Endothelial cell of umbilical vein (primary cell): ENCODE results near the gene ACER3. TPM values are rescaled to one million over a fixed set of nuclear protein-coding genes. Genes with fewer than 3 reads are reported as not detected.
A peak's percentile ranks its signal among the peaks of the same experiment; 100 is the strongest.

Source experiments
- BruUV-seq: library from RNA; stranded (reverse); fragments of 400-500 nt; replicated peaks from 2 replicates; lab custom pipeline; 2021; lab: Mats Ljungman, UMichigan
- CTCF ChIA-PET: fragments of 300-600, 350-600 bp; sonication (Branson Sonifier 250); formaldehyde crosslinking; loops from one replicate; lab custom pipeline; 2021; ENCODE audit warnings: antibody characterized with exemption, inconsistent platforms; lab: Charles Lee
- POLR2A ChIA-PET: fragments of 300-600, 350-600 bp; sonication (Branson Sonifier 250); formaldehyde crosslinking; loops from one replicate; lab custom pipeline; 2021; ENCODE audit warnings: antibody characterized with exemption, inconsistent platforms; lab: Charles Lee
- DNase-seq: peaks from one replicate; pipeline ENCODE4 v3.0.0-alpha.2; 2011; ENCODE audit warnings: low read depth, low spot score
- FAIRE-seq: peaks from 2 replicates; lab custom pipeline; 2011; peaks lifted over from hg19 to GRCh38; lab: Jason Lieb, UNC
- H2AFZ ChIP-seq: 2 replicates; pipeline ENCODE4 v1.6.0; 2012; ENCODE audit warnings: low read depth, low read length, control low read depth, inconsistent platforms
- H3K27ac ChIP-seq: 2 replicates; pipeline ENCODE4 v1.5.1; 2011; ENCODE audit warnings: low read depth, mild to moderate bottlenecking, control low read depth, low read length, moderate library complexity; ENCODE audit not compliant: insufficient read depth
- H3K27me3 ChIP-seq, 2 experiments: 2 replicates each; pipeline versions ENCODE4 v1.6.0 to v1.6.1; 2011; ENCODE audit warnings: low read length in 2 of 2, mixed read lengths in 1 of 2; ENCODE audit not compliant: control insufficient read depth in 2 of 2, insufficient read depth in 2 of 2
- H3K36me3 ChIP-seq, 2 experiments: 2 replicates in 1 of 2; 3 replicates in 1 of 2; pipeline ENCODE4 v1.5.1; 2011; ENCODE audit warnings: low read length in 2 of 2, mild to moderate bottlenecking in 1 of 2, moderate library complexity in 1 of 2; ENCODE audit not compliant: control insufficient read depth in 2 of 2, insufficient read depth in 2 of 2; ENCODE audit errors: extremely low read depth in 1 of 2
- H3K4me1 ChIP-seq: 3 replicates; pipeline ENCODE4 v1.5.1; 2011; ENCODE audit warnings: mild to moderate bottlenecking, low read length; ENCODE audit not compliant: control insufficient read depth, insufficient read depth; ENCODE audit errors: extremely low read depth
- H3K4me2 ChIP-seq: 2 replicates; pipeline ENCODE4 v1.6.1; 2011; ENCODE audit warnings: low read length, control low read depth, mixed read lengths; ENCODE audit not compliant: insufficient read depth
- H3K4me3 ChIP-seq, 3 experiments: fragments of 200-600 bp in 1 of 3; sonication (generic), shearing (Covaris generic) in 1 of 3; replicated peaks in 1 of 3; 2 replicates each; pipeline ENCODE4 v1.5.1; 2011 to 2016; ENCODE audit warnings: control low read depth in 3 of 3, low read length in 3 of 3, mild to moderate bottlenecking in 2 of 3, inconsistent platforms in 1 of 3, low read depth in 1 of 3, moderate library complexity in 1 of 3; ENCODE audit not compliant: insufficient read depth in 1 of 3
- H3K79me2 ChIP-seq: 2 replicates; pipeline ENCODE4 v1.6.0; 2012; ENCODE audit warnings: low read length, inconsistent platforms; ENCODE audit not compliant: control insufficient read depth, insufficient read depth
- H3K9ac ChIP-seq: replicated peaks from 2 replicates; pipeline ENCODE3; 2011; ENCODE audit warnings: low read length, control low read depth; ENCODE audit not compliant: insufficient read depth; ENCODE audit errors: extremely low read depth
- H3K9me1 ChIP-seq: replicated peaks from 3 replicates; pipeline ENCODE4 v1.6.0; 2011; ENCODE audit warnings: mild to moderate bottlenecking, low read length; ENCODE audit not compliant: control insufficient read depth, insufficient read depth; ENCODE audit errors: extremely low read depth
- H3K9me3 ChIP-seq: replicated peaks from 2 replicates; pipeline ENCODE4 v1.5.1; 2012; ENCODE audit warnings: low read length, inconsistent platforms; ENCODE audit not compliant: control insufficient read depth, insufficient read depth
- H4K20me1 ChIP-seq: replicated peaks from 2 replicates; pipeline ENCODE3; 2011; ENCODE audit warnings: mild to moderate bottlenecking, low read length; ENCODE audit not compliant: control insufficient read depth, insufficient read depth; ENCODE audit errors: extremely low read depth
- FOS ChIP-seq: IDR thresholded peaks from 2 replicates; pipeline ENCODE4 v1.6.1; 2011; ENCODE audit warnings: mild to moderate bottlenecking, low read length, moderate library complexity, borderline replicate concordance; ENCODE audit not compliant: insufficient read depth
- GATA2 ChIP-seq: IDR thresholded peaks from 2 replicates; pipeline ENCODE4 v1.7.0; 2011; ENCODE audit warnings: low read depth, mild to moderate bottlenecking, moderate library complexity, mixed read lengths, low read length; ENCODE audit not compliant: insufficient read length, insufficient read depth
- JUN ChIP-seq: IDR thresholded peaks from 2 replicates; pipeline ENCODE4 v1.6.1; 2011; ENCODE audit warnings: borderline replicate concordance, low read depth; ENCODE audit not compliant: insufficient read length, insufficient read depth
- MYC ChIP-seq: IDR thresholded peaks from one replicate; pipeline ENCODE4 v1.6.1; 2011; ENCODE audit warnings: mild to moderate bottlenecking, low read depth, low read length
- POLR2A ChIP-seq: IDR thresholded peaks from 2 replicates; pipeline ENCODE4 v1.6.1; 2012; ENCODE audit warnings: low read depth, mild to moderate bottlenecking, control low read depth, low read length
- dilution Hi-C: fragments of 300-500 bp; cut with MboI; formaldehyde crosslinking; loops from one replicate; pipeline ENCODE4 v1.15.0; 2019; ENCODE audit warnings: low sequenced_read_pairs; ENCODE audit not compliant: extremely low pct_ligation_motif_present
- intact Hi-C: fragments of 100-400 bp; cut with micrococcal nuclease; formaldehyde crosslinking; loops from one replicate; pipeline ENCODE4 v1.10.0; 2022
- polyA plus RNA-seq, 4 experiments: library from polyadenylated mRNA; depleted of rRNA in 3 of 4; stranded (reverse) in 3 of 4; unstranded in 1 of 4; fragments of >200 nt; gene quantifications; 2 replicates each; pipeline versions ENCODE4 v1.2.1 to v1.2.3, GENCODE V29; 2011 to 2012; ENCODE audit warnings: missing spikeins in 1 of 4
- total RNA-seq: library from RNA; stranded (reverse); gene quantifications from 2 replicates; pipeline ENCODE4 v1.2.3, GENCODE V29; 2021
- TF ChIP-seq, protein P1 (sequence below): IDR thresholded peaks from 2 replicates; pipeline ENCODE4 v1.6.1; 2011; ENCODE audit not compliant: insufficient read depth, insufficient read length

Gene ACER3
- total and polyA plus RNA-seq, 2 donors (not counting 3 experiments of a cell fraction or from before 2014, with no cell fraction given) = 9.9 to 31.6 TPM

GRCh38 chr11:76835928-76836612, 24.6 kb upstream of the ACER3 start:
- H3K4me1 ChIP-seq = peaks cover 33% of the 10 kb centered on the region
- DNase-seq (peak; percentile 64), FAIRE-seq (peak; percentile 84)
- H3K9me1 ChIP-seq = no peaks in the 10 kb centered on the region
- POLR2A ChIA-PET = interaction anchor here (0.6 kb wide), 1 partner anchor 10 kb away, joined by 3 read pairs; no protein-coding TSS in a partner anchor
- intact Hi-C loops (no loop called here), dilution Hi-C loops (no loop called here)
- no peak overlapping the region for H3K4me2 ChIP-seq
- no peaks in the 10 kb centered on the region for H3K36me3 ChIP-seq
- no peak overlapping the region for H3K27ac ChIP-seq
- peak overlapping the region; percentile 13 for H2AFZ ChIP-seq
- CTCF ChIA-PET = interaction anchor here (1.0 to 4.0 kb wide), 8 partner anchors 11 to 101 kb away, joined by 3 to 38 read pairs (median 6); no protein-coding TSS in a partner anchor
- TF ChIP-seq, protein P1, sequence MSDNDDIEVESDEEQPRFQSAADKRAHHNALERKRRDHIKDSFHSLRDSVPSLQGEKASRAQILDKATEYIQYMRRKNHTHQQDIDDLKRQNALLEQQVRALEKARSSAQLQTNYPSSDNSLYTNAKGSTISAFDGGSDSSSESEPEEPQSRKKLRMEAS = no peak
- TF ChIP-seq GATA2 = peak; percentile 27
- TF ChIP-seq JUN = no peak
- TF ChIP-seq POLR2A = no peak
- TF ChIP-seq MYC = no peak
- no peak for TF ChIP-seq FOS
- H3K79me2 ChIP-seq = no peaks in the 10 kb centered on the region
- H3K27me3 ChIP-seq = no peaks in the 10 kb centered on the region
- H3K4me3 ChIP-seq = no peak overlapping the region
- no peaks in the 10 kb centered on the region for H4K20me1 ChIP-seq
- no peak overlapping the region for H3K9ac ChIP-seq
- no peaks in the 10 kb centered on the region for H3K9me3 ChIP-seq
- no TSS peak for BruUV-seq
